ENCODE results near the gene MUC22.
"Not testable (repeated sequence)": the region's sequence is repeated elsewhere in the genome, so short reads cannot be mapped to it uniquely, and the experiment has no call there.

Gene MUC22

DNA sequence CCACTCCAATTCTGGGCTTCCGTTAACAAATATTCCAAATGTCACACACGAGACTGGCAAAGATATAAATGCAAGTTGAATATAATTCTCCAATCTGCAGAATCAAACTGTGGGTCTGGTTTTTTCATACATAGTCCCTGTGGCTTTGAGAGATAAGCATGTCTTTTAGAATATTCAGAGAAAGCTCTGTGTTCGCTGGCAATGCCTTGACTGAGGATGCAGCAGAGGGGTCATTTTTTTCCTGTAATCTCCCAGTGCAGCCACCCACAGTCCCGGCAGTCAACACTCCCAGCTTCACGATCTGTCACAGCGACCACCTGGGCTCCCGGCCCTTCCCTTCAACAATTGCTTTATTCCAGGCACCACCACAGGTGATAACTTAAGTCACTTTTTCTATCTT, 30.5 kb downstream of the MUC22 start:
- no peak for DNase-seq

DNA sequence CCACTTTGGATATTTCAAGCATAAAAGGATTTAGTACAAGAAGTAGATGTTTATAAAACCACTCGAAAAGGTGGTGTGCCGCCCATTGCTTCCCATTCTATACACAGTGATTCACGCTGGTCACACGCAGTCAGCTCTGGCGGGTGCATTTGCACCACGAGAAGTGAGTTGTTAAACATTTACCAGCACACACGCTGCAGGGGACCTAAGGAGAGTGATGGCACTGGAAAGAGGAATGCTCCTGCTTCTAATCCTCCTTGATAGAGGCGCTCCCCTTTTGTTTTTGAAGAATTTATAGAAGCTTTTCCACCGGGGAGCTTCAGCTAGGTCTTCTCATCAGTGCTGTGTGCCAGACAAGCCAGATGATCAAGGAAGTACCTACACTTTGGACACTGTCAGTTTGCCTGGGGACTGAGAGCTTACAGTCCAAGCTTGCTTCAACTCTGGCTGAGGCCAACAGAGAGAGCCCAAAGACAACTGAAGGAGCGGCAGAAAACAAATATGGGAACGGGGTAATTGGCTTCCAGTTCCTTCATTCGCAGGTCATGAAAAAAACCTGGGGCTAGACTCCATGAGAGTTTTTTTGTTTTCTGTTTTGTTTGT, 31.2 kb downstream of the MUC22 start:
- no peak for DNase-seq

DNA sequence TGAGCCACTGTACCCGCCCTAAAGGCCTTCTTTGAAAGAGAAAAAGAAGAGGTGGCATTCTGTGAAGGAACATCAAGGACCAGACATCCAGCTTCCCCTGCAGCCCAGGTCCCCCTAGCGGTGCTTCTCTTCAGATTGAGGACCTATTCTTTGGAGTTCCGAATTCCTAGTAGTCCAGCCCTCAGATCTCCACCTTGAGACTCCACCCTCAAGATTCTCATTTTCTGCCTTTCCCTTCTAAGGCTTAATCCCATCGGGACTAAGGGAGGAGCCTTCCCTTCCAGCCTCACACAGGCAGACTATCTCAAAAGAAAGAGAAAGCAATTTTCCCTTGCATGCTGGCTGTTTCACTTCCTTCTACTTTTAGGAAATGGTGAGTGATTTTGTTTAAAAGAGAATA, 32.5 kb downstream of the MUC22 start:
- peak; percentile 47 for DNase-seq

DNA sequence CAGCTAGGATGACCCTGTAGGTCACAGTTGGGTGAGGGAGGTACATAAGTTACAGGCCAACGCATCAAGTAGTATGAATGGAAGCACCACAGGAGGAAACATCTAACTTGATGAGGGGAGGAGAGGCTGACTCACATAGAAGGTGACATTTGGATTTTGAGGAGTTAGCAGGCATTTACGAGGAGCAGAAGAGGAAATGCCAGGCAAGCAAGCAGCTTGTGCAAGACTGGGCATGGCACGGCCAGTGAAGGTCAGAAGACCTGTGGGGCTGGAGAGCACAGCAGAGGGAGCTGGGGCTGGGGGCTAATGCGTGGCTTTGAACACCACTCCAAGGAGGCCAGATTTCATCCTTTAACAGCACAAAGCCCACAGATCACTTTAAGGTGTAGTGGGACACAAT, 37.8 kb downstream of the MUC22 start:
- DNase-seq, result no peak

DNA sequence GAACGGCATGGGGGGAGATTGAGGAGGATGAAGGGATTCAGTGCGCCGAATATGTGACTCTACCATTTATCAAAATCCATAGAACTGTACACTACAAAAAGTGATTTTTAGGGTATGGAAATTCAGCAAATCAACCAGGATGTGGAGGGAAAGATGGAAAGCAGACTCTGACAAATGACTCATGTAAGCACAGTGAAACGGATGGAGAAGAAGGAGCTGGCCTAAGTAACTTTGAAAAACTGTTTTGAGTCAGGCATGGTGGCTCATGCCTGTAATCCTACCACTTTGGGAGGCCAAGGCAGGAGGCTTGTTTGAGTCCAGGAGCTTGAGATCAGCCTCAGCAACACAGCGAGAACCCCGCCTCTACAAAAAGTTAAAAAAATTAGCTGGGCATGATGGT, 39.2 kb downstream of the MUC22 start:
- no peak for DNase-seq

DNA sequence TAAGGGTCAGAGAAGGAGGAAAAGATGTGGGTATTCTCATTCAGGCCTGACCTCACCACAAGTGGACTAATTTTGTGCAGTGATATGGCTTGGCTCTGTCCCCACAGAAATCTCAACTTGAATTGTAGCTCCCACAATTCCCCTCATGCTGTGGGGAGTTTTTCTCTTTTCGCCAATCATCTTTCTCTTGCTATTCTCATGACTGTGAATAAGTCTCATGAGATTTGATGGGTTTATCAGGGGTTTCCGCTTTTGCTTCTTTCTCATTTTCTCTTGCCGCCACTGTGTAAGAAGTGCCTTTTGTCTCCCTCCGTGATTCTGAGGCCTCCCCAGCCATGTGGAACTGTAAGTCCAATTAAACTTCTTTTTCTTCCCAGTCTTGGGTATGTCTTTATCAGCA, 42.9 kb downstream of the MUC22 start:
- DNase-seq, result not testable (repeated sequence)

DNA sequence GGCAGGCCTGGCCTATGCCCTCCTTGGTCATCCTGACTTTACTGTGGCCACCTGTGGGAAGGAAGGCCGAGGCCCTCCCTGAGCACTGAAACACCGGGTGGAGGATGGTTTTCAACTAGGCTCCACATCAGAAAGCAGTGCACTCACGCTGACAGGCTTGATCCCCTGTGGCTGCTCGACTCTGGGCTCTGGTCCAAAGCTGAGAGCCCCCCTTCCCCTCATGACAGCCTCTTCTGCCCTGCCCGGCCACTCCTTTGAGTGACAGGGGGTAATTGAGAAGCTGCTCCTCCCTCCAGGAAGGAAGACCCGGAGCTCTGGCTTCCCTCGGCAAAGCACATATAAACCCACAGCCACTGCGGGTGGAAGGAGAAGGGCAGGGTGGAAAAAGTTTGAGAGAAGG, 43.6 kb downstream of the MUC22 start:
- DNase-seq, result no peak

DNA sequence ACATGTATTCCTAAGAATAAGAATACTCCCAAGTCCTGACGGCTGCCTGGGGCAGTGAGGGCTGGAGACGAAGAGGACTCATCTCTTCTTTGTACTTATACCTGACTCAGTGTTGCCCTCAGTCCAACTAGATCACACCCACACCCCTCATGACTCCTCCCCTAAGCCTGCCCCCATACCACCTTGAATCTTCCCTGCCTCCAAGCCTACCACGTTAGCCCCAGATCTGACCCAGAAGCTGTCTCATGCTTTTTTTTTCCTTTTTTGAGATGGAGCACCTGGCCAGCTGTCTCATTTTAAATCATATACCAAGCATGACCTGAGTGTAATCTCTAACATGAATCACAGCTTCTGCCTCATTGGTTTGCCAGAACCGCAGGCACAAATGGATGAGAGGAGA, 45.2 kb downstream of the MUC22 start:
- no peak for DNase-seq

DNA sequence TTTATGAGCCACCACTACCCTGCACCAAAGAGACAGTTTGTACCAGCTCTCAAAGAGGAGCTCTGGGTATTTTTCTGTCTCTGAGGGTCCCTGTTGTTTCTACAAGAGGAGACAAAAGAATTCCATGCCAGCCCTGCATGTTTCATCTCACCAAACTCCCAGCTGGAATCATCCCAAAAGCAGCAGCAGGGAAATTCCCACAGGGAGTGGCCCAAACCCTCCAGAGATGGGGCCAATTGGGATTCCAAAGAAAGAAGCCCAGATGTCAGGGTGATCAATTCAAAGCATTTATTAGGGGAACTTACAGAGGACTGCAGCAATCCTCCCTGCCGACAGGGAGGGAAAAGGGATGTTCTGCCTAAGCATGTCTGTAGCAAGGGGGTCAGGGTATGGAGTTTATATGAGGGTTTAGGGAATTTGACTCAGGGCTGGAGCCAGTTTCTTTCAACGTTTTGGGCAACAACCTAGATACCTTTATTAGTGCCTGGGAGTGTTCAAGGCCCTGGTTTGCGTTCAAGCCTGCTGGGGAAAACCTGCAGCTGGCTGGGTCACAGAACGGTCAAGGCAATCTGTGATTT, 47.2 kb downstream of the MUC22 start:
- no peak for DNase-seq

DNA sequence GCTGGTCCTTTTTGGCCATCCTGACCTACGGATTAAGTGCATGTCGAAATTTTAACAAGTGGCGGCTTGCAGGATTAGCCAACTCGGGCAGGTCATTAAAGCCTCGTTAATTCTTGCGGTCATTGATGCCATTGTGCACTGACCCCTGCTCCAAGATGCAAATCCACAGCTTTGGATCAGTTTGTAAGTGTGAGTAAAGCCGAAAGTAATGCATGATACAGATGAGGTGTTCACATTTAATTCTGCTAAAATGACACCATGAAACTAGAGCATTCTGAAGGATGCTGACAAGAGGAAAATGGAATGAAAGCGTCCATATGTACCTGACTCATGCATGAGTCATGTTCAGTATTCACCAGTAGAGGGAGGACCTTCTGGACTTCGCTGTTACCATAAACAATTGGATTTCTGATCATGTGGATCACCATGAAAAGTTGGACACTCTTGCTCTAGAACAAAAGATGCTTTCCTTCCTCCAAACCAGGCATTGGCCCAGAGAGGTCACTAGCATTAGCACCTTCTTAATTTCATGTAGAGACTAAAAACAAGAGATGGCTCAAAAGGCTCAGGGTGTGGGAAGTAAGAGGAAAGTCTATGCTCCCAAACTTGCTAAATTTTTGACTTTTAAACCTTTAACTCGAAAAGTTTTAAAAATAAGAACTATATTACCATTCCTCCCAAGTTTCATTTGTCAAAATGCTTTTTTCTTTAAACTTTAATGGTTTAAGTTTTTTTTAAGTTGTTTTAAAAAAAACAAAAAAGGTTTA, 48.0 kb downstream of the MUC22 start:
- no peak for DNase-seq

DNA sequence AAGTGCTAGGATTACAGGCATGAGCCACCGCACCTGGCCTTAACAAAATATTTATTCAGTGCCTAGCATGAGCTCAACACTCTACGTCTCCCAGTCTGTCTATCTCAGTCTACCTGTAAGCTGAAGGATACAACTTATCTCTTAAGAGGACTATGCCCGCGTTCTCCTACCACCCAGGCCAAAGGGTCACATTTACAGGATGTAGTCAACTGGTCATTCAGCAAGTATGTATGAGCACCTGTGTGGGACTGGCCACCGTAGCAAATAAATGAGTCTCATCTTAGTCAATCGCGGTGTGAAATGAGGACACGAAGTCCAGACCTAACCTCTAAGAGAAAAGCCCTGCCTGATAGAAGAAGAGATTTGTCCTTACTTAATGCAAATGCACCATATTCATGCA, 49.9 kb downstream of the MUC22 start:
- DNase-seq, result no peak

DNA sequence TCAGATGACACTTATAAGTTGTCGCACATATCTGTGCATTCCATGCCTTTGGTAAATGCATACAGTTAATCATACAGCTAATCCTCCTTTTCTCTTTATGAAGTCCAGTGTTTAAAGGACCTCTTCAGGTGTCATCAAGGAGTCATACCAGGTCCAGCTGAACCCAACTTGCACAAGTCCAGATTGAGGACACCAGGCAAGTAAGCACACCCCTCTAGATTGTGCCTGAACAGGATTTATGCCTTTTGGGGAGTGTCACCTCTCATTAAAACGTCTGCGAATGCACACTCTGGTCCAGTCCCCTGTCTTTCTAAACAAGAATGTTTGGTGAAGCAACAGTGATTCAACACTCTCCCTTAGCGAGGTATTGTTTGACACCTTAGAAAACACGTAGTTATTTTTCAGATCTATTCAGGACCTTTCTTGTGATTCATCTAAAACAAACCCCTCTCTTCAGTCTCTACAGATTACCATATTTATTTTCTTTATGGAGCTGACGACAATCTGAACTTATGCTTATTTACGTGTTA, 53.7 kb downstream of the MUC22 start:
- DNase-seq, result no peak

DNA sequence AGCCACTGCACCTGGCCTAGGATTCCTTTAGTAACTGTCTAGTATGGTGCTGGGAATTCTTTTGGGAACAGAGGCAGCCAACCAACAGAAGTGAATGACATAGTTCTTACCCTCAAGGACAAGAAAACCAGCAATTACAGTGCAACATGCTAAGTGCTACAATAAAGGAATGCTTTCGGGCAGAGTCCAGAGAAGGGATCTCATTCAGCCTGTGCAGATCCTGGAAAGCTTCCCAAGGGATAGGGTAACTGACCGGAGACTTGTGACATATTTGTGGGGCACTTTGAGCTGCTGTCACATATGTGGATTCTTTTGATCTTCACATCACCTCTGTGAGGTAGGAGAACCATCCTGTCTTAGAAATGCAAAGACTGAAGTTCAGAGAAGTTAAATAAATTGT, 55.3 kb downstream of the MUC22 start:
- no peak for DNase-seq

DNA sequence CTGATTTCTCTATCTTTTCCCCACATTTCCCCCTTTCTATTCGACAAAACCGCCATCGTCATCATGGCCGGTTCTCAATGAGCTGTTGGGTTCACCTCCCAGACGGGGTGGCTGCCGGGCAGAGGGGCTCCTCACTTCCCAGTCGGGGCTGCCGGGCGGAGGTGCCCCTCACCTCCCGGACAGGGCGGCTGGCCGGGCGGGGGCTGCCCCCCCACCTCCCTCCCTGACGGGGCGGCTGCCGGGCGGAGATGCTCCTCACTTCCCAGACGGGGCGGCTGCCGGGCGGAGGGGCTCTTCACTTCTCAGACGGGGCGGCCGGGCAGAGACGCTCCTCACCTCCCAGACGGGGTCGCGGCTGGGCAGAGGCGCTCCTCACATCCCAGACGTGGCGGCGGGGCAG, 56.8 kb downstream of the MUC22 start:
- not testable (repeated sequence) for DNase-seq

DNA sequence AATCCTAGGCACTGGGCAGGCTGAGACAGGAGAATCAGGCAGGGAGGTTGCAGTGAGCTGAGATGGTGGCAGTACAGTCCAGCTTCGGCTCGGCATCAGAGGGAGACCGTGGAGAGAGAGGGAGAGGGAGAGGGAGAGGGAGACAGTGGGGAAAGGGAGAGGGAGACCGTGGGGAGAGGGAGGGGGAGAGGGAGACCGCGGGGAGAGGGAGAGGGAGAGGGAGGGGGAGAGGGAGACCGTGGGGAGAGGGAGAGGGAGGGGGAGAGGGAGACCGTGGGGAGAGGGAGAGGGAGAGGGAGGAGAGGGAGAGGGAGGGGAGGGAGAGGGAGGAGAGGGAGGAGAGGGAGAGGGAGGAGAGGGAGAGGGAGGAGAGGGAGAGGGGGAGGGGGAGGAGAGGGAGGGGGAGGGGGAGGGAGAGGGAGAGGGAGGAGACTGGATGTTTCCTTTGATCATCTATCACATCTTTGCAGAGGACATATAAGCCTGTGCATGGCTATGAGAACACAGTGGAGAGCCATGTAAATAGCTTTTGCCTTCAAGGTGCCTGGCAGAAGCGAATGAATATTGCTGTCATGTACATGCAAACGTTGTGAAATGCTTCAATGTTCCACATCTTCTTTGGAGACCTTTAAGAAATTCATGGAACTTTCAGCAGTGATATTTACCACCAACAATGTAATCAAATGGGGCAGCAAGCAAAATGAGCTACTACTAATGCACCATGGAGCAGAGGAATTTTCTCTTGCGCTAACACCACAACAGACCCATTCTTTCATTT, 57.8 kb downstream of the MUC22 start:
- DNase-seq, result not testable (repeated sequence)

DNA sequence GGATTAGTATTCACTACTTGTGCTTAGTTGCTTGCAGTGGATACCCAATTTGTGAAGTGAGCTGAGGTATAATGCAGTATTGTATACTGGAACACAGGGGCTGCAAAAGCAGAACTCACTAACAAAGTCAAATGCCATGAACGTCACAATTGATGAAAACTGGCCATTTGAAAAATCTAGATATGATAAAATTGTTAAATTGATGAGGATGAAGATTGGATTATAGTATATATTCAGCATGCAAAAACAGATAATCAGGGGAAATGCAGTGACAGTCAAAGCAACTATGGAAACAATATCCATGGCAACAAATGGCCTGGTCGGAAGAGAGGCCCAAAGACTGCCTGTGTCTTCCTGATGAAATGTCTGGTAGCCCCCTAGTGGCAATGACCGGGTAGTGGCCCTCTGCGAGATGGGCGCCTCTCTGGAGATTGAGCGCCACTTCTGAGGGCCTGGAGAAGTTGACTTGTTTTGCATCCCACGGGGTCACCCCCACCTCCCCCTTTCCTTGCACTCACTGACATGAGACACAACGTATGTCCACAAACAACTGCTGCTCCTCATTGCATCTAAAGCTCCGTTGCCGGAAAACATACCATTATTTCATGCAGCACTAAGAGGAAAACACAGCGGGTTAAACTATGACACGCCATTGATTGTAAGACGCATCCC, 58.5 kb downstream of the MUC22 start:
- peak; percentile 81 for DNase-seq

DNA sequence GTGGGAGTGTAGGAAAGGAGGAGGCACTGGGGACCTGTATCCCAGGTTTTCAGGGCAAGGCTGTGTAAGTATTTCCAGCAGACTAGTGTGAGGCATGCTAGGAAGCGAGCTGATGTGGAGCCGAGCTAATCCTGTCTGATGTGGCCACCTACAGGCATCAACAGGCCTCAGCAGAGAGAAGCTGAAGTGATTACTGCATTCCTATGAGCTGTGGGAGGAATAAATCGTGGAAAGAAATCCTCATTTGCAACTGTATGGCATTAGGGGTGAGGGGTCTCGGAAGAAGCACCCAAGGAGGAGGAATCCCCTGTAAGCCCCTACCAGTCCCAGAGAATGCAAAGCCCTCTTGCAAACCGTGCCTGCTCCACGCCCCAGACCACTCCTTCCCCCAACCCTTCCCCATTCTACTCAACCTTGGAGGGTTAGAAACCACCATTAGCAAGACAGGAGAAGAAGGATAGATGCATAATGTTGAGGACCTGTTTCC, 60.5 kb downstream of the MUC22 start:
- no peak for DNase-seq

DNA sequence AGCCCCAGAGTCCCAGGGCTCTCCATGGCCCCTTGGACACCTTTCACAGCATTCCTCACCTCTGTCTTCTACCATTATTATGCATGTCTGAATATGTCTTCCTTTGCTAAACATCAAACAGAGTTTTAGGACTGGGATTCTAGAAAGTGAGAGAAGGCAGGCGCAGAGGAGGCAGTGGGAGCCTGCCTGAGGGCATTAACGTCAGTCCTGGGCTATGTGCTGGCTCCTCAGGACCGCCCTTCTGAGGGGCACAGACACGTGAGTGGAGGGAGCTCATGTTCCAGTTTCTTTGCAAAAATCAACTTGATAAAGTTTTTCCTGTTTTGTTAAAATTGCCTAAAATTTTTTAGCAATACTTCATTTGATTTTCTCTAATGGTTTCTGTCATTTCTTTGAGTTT, 64.1 kb downstream of the MUC22 start:
- no peak for DNase-seq

DNA sequence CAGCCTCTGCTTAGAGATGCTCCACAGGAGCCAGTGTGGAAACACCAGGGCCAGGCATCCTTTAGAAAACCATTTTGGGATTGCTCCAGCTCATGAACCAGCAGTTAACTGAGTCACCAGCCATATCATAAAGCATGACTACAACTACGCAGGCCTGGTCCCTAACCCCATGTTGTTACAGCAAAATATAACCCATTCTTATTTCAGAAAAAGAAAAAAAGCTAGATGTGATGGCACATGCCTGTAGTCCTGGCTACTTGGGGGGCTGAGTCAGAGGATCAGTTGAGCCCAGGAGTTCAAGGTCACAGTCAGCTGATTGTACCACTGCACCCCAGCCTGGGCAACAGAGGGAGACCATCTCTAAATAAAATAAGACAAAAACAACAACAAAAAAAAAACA, 65.3 kb downstream of the MUC22 start:
- no peak for DNase-seq

DNA sequence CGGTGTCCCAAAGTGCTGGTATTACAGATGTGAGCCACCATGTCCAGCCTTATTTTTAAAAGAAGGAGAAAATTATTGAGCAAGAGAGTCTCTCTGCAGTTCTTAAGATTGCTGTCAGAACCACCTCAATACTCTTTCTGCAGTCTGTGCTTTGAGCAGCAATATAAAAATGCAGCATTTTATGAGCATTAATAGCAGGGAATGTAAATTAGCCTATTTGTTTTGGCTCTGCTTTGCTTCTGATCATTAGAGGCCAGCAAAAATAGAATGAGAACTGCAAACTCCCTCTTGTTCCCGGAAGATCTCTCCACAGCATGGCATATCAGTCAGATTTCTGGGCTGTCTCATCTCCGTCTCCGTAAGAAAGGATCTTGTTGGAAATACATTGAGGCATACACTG, 66.3 kb downstream of the MUC22 start:
- no peak for DNase-seq

DNA sequence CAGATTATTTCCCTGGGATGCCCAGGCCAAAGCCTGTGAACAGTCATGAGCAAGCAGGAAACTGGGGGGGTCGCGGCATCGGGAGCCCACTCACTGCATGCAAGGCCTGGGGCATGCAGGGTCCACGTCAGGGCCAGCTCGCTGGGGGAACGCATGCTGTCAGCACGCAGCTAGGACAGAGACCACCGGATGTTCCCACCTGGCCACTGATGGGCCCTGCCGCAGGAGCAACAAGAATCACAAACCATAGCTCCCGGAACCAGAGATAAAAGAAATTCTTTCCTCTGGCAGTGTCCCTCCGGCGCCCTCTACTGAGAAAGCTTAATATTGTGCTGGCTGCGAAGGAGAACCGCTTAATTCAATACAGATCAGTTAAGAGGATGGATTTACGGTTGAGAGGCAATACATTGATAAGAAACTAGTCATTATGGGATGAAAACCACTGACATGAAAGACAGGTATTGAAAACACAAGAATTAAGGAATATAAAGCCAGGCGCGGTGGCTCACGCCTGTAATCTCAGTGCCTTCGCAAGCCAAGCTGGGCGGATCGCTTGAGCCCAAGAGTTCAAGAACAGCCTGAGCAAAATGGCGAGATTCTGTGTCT, 69.5 kb downstream of the MUC22 start:
- DNase-seq, result peak; percentile 79

DNA sequence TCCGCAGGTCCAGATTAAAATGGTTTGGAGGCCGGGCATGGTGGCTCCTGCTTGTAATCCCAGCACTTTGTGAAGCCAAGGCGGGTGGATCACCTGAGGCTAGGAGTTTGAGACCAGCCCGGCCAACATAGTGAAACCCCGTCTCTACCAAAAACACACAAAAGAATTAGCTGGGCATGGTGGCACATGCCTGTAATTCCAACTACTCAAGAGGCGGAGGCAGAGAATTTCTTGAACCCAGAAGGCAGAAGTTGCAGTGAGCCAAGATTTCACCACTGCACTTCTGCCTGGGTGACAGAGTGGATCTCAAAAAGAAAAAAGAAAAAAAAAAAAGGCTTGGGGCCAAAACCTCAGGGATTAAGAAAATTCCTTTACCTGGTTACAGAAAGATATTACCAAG, 71.6 kb downstream of the MUC22 start:
- DNase-seq, result no peak

Measured in activated CD4-positive, alpha-beta T cell treated with anti-CD3 and anti-CD28 coated beads for 48 hours (primary cell).